Globus pallidus (tissue), 1 donor: ENCODE measurements around the gene MYH9.

Experiments
- DNase-seq: peaks from one replicate; pipeline ENCODE4 v3.0.0-alpha.2; 2015; ENCODE audit warnings: low spot score

The MYH9 gene

DNA sequence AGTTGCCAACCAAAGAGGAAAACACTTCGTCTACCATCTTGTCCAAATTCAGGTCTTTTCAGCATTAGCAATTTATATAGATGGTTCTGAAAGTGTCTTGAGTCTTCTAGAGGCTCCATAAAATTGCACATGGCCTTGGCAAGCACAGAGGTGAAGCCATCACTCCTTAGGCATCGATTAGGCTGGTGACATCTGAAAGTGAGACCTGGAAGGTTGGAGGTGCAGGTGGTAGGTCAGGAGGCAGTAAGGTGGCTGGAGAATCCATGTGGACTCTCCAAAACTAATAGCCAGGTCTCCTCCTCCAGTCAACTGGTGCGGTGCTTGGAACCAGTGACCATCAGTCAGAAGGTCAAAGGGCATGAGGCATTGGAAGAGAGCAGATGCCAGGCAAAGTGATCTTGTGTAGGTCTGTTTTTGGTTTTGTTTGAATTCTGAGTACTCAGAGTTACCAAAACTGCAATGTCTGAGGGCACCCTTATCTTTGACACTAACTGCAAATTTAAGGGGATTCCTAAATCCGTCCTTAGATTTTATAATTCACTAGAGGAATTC, 141.9 kb downstream of the MYH9 start:
- DNase-seq = no peak

DNA sequence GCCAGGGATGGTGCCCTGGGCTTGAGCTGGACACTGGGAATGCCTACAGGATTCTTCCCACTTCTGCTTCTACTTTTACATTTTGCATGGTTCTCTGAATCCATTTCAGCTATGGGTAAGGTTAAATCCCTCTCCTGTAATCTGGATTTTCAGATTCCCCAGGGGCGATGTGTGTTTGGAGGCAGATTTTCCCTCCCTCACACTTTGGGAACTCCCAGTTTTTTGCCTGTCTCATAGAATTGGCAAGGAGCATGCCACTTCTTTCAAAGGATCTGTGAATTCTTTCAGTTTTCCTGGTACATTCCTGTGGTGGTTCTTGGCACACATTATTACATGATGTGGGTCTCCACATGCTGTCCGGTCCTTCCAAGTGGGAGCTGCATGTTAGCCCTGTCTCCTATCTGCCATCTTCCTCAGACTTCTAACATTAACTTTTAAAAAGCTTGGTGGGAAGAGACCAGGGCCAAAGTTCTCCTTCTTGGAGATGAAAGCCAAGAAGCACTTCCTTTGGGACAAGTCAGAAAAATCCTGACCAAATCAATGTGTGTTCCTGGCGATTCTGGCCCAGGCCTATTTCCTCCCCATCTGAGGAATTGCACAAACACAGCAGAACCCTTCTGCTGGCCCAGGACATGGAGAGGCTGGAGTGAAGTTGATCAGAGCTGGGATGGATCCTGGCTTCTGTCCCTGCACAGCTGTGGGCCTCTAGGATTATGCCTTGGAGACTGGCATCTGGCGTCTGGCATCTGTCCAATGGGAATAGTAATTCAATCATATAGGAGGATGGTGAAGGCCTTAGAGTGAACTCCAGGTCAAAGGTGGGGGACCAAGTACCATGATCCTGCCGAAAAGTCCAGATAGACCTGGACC, 143.0 kb downstream of the MYH9 start:
- DNase-seq = no peak

GRCh38 chr22:36243986-36244385, 143.8 kb downstream of the MYH9 start:
- no peak for DNase-seq

DNA sequence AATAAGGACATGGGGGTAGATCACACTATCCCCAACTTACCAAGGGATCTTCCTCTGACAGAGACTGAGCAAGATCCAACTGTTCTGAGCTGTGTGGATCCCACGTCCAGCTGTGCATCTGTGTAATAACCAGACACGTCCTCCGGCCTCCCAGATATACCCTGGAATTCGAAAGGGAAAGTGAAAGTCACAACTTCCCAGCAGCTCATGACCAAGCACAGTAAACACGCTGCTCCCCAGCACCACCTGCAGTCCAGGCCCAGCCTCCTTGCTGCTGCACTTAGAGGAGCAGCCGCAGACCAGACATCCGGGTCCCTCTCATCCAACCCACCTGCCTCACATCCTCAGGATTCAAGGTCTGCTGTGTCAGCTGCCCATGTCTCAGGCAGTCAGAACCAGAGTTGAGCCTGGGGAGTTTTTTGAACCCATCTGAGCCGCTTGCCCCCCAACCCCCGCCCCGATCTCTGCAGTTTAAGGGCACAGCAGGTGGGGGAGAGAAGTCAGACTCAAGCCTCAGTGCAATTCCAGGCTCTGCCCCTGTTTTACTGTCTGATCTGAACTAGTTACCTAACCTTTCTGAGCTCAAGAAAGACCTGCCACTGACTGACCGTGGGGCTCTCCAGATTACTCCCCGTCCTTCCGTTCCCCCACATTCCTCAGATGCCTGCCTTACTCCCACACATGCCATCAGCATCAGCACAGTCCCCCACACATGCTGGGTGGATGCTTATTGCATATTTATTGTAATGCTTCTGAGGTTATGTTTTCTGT, 148.2 kb downstream of the MYH9 start, which contains the start of gene APOL2:
Gene APOL2 (minus strand): TSS at position 127 of the 771 bp plus-strand sequence. CDS start 6,365 bp downstream, outside the sequence.
- peak; percentile 89 for DNase-seq

DNA sequence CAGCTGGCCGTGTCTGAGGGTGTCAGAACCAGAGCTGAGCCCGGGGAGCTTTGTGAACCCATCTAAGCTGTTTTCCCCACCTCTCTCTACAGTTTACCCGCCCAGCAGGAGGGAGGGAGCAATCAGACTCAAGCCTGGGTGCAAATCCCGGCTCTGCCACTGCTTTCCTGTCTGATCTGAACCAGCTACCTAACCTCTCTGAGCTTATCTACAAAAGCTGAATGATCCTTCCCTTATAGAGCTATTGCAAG, 148.7 kb downstream of the MYH9 start:
- no peak for DNase-seq

- DNase-seq = no peak
These were observed 149.2 kb downstream of the MYH9 start for GRCh38 chr22:36238373-36239149.

DNA sequence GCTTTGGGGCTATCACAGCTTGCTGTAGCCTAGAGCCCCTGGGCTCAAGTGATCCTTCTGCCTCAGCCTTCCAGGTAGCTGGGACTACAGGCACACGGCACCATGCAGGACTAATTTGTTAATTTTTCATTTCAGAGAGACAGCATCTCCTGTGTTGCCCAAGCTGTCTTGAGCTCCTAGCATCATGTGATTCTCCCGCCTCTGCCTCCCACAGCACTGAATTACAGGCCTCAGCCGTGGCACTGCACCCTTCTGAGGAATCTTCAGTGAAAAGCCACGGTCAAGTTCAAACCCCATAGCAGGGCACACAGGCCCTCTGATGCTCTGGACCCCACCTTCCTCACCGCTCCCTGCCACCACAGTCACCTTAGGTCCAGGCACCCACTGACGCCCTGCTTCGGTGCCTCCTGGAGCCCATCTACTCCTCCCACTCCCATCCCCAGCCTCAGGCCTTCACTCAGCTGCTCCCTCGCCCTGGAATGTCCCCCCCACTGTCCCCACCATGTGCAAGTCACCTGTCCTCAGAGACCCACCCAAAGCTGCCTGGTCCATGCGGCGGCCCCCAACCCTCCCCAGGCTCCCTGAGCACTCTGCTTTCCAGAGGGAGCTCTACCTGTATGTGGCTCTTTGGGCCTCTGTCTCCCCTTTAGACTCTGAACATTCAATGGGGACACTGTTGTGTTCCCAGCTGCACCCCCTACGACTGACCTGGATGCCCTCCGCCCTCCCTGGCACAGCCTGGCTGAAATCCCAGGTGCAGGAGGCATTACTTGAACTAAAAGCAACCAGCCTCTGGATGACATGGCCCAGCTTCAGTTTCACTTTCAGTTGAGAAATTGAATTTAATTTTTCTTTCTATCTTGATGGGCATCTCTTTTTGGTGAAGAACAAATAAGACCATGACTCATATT, 150.1 kb downstream of the MYH9 start:
- no peak for DNase-seq

- no peak for DNase-seq
These were observed 151.1 kb downstream of the MYH9 start for GRCh38 chr22:36236388-36237319.

GRCh38 chr22:36235585-36235984, 152.2 kb downstream of the MYH9 start:
- DNase-seq = no peak

DNA sequence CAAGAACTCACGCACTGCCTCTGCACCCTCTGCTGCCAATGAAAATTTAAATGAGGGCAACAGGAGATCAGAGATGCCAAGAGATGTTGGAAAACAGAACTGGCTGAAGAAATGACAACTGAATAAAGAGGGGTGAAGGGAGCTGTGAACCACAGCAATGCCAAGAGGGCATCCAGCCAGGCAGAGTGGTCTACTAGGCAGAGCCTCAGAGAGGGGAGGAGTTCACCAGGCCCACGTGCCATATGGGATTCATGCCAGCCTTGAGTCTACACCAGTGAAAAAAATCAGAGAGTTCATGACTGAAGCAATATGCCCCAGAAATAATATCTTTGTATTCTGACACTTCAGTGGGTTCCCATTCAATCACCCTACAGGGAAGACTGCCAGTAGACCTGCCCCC, 152.8 kb downstream of the MYH9 start:
- DNase-seq = no peak

DNA sequence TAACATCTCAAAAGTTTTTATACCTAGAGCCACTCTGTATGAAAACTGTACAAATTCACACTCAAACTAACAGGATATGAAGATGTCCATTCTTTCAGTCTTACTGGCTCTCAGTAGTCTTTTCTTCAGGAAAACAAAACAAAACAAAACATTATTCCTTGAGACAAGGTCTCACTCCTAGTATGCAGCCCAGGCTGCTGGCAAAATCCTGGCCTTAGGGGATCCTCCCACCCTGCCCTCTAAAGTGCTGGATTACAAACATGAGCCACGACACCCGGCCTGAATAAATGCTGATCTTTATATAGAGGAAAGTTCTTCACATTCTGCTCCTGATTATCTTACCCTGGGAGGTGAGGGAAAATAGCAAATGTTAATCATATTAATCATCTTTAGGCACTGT, 153.6 kb downstream of the MYH9 start:
- no peak for DNase-seq

- DNase-seq = no peak
These were observed 154.0 kb downstream of the MYH9 start for GRCh38 chr22:36233796-36234195.

DNA sequence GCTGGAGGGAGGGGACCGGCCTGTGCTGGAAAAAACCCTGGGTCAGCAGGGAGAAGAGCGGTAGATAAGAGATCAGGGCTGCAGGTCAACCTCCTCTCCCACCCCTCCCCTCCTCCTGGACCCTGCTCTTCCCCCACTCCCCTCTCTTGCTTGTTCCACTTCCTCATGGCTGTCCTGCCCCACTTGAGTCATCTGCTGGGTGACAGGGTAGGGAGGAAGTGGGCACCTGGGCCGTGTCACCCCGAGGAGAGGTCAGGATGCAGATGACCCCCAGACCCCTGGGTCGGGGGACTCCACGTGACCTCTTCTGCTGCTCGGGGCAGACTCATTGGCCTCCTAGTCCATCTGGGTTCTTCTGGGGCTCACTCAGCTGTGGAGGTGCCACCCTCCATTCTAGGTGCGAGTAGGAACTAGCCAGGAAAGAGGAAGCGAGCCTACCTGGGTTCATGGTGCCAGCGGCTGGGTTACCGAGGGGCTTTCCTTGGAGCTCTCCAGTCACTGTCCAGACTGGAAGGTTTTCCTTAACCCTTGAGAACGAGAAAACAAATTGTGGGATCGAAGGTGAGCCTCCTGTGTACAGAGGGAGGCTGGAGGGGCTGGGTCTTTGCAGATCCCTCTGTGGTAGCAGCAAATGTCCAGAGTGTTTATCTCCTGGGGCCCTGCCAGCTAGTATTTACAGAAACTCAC, 154.9 kb downstream of the MYH9 start:
- DNase-seq = no peak
